Measurements from ENCODE around the gene UBE2U. TPM values are rescaled to one million over a fixed set of nuclear protein-coding genes. Genes with fewer than 3 reads are reported as not detected.
A peak's percentile ranks its signal among the peaks of the same experiment; 100 is the strongest.

The UBE2U gene
- total RNA-seq, 1 experiment from 2014 or later, result not detected

DNA sequence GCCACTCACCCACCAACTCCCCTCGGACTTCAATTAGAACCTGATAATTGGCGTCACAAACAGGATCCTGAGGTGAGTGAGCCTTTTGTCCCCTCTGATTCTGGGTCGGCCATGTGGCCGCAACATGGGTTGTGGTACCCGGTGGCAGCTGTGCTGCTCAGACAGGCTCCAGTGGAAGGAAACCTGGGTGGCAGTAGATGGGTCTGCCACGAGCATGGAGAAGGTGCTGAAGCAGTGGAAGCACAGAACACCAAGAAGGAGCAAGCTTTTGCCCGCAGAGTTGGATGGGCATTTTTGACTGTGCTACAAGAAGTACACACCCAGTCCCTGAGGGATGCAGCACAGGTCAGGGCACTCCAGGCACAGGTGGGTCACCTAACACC lies 16.5 kb upstream of the UBE2U start:
- CTCF ChIA-PET, result no interaction called here
- peaks cover 3% of the 10 kb centered on the region for H3K9me3 Mint-ChIP-seq (ENCODE audit: low read depth, unreplicated experiment)
- H3K27ac Mint-ChIP-seq (ENCODE audit: unreplicated experiment), result no peak overlapping the region
- intact Hi-C loops (cut with micrococcal nuclease; ENCODE audit: unreplicated experiment), result no loop called here
- no TSS peak for BruUV-seq (replicated peaks)
- H3K36me3 Mint-ChIP-seq (ENCODE audit: insufficient read depth, unreplicated experiment), result peaks cover 12% of the 10 kb centered on the region
- no peaks in the 10 kb centered on the region for H3K4me1 Mint-ChIP-seq (ENCODE audit: low read depth, unreplicated experiment)
- no peak for DNase-seq
- TF ChIP-seq, protein P1, sequence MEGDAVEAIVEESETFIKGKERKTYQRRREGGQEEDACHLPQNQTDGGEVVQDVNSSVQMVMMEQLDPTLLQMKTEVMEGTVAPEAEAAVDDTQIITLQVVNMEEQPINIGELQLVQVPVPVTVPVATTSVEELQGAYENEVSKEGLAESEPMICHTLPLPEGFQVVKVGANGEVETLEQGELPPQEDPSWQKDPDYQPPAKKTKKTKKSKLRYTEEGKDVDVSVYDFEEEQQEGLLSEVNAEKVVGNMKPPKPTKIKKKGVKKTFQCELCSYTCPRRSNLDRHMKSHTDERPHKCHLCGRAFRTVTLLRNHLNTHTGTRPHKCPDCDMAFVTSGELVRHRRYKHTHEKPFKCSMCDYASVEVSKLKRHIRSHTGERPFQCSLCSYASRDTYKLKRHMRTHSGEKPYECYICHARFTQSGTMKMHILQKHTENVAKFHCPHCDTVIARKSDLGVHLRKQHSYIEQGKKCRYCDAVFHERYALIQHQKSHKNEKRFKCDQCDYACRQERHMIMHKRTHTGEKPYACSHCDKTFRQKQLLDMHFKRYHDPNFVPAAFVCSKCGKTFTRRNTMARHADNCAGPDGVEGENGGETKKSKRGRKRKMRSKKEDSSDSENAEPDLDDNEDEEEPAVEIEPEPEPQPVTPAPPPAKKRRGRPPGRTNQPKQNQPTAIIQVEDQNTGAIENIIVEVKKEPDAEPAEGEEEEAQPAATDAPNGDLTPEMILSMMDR (IDR thresholded peaks at IDR 0.05; ENCODE audit: unreplicated experiment), result no peak
- no peak overlapping the region for H3K4me3 Mint-ChIP-seq (ENCODE audit: low read depth, unreplicated experiment)
- no peaks in the 10 kb centered on the region for H3K27me3 Mint-ChIP-seq (ENCODE audit: unreplicated experiment)

DNA sequence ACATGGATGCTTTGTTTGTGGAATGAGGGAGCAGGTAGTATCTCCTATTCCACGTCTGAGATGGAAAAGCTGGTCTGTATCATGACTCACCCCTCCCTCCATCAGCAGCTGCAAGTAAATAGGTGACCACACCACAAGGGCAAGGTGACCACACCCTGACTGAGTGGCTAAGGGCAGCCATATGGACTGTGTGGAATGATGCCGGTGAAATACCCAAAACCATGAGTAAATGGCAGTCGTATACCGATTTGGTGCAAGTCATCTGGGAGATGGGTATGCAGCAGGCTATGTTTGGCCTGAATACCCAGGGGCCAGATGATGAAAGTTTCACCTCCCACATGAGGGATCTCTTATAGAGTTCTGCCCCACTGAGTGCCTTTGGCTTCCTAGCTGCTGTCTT lies 15.8 kb upstream of the UBE2U start:
- no TSS peak for BruUV-seq (replicated peaks)
- H3K36me3 Mint-ChIP-seq (ENCODE audit: insufficient read depth, unreplicated experiment), result peaks cover 12% of the 10 kb centered on the region
- intact Hi-C loops (cut with micrococcal nuclease; ENCODE audit: unreplicated experiment), result no loop called here
- no peaks in the 10 kb centered on the region for H3K27me3 Mint-ChIP-seq (ENCODE audit: unreplicated experiment)
- no peaks in the 10 kb centered on the region for H3K4me1 Mint-ChIP-seq (ENCODE audit: low read depth, unreplicated experiment)
- H3K27ac Mint-ChIP-seq (ENCODE audit: unreplicated experiment), result no peak overlapping the region
- TF ChIP-seq, protein P1 (IDR thresholded peaks at IDR 0.05; ENCODE audit: unreplicated experiment), result no peak
- CTCF ChIA-PET, result interaction anchor here (0.5 kb wide), 1 partner anchor 41 kb away, joined by 5 read pairs; no protein-coding TSS in a partner anchor
- H3K9me3 Mint-ChIP-seq (ENCODE audit: low read depth, unreplicated experiment), result peaks cover 3% of the 10 kb centered on the region
- H3K4me3 Mint-ChIP-seq (ENCODE audit: low read depth, unreplicated experiment), result no peak overlapping the region
- DNase-seq, result peak; percentile 9

DNA sequence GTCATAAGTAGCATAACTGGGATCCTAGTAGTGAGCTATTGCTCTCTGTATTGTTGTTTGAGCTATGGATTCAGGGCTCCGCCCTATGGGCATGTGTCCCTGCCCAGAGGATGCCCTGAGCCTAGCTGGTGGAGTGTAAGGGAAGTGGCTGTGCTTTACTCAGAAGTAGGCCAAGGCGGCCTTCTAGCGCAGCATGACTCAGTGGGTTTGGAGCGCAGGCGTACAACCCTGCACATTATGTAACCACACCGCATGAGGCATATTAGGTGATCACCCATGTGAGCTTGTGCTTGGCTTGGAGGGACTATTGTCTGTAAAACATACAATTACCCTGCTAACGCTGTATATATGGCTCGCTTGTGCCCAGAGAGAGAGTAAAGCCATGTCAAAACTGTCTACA lies 11.1 kb upstream of the UBE2U start:
- H3K27me3 Mint-ChIP-seq (ENCODE audit: unreplicated experiment), result no peaks in the 10 kb centered on the region
- H3K36me3 Mint-ChIP-seq (ENCODE audit: insufficient read depth, unreplicated experiment), result no peaks in the 10 kb centered on the region
- H3K4me1 Mint-ChIP-seq (ENCODE audit: low read depth, unreplicated experiment), result no peaks in the 10 kb centered on the region
- H3K9me3 Mint-ChIP-seq (ENCODE audit: low read depth, unreplicated experiment), result peaks cover 3% of the 10 kb centered on the region
- DNase-seq, result no peak
- no peak overlapping the region for H3K27ac Mint-ChIP-seq (ENCODE audit: unreplicated experiment)
- no peak overlapping the region for H3K4me3 Mint-ChIP-seq (ENCODE audit: low read depth, unreplicated experiment)
- intact Hi-C loops (cut with micrococcal nuclease; ENCODE audit: unreplicated experiment), result no loop called here
- CTCF ChIA-PET, result no interaction called here
- TF ChIP-seq, protein P1 (IDR thresholded peaks at IDR 0.05; ENCODE audit: unreplicated experiment), result no peak
- BruUV-seq (replicated peaks), result no TSS peak

DNA sequence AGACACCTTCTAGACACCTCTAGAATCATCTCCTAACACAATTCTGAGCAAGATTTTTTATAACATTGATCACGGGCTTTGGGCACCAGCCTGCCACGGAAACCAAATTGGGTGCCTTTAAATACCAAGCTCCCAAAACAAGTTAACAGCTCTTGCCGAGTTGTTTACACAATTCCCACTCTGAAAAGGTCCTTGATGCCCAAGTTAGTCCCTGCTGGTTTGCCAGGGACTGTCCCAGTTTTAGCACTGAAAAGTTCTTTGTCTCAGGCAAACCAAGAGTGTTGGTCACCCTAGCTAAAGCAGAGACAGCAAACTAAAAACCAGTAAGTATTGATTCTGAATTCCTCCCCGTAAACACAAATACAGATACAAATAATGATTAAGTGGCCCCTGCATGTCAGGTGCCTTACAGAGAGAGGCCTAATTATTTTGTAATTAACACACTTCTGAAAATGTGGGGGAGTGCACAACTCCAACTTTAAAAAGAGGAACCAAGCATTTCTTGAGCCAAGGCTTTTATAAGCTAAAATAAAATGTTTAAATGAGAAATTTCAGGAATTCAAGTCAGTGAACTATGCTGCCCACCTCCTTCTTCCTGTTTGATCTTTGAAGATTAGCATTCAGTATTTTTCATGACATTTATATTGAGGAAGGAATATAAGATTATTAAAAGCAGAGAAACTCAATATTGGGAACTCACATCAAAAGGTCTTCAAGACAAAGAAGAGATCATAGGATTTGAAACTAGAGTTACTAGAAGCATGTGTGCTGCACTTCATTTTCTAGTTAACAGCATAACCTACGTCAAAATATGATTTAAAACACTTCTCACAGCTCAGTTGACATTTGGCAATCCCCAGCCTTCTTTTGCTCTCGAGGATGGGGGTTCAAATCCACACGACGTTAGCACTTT lies 9.0 kb upstream of the UBE2U start:
- Mint-ChIP-seq H3K36me3 (ENCODE audit: insufficient read depth, unreplicated experiment) (no peaks in the 10 kb centered on the region), H3K4me1 (ENCODE audit: low read depth, unreplicated experiment) (no peaks in the 10 kb centered on the region), H3K27ac (ENCODE audit: unreplicated experiment) (no peak overlapping the region), H3K4me3 (ENCODE audit: low read depth, unreplicated experiment) (no peak overlapping the region), H3K27me3 (ENCODE audit: unreplicated experiment) (no peaks in the 10 kb centered on the region), H3K9me3 (ENCODE audit: low read depth, unreplicated experiment) (no peaks in the 10 kb centered on the region)
- no TSS peak for BruUV-seq (replicated peaks)
- TF ChIP-seq, protein P1 (IDR thresholded peaks at IDR 0.05; ENCODE audit: unreplicated experiment), result no peak
- no peak for DNase-seq
- CTCF ChIA-PET, result interaction anchor here (1.2 kb wide), 1 partner anchor 19 kb away, joined by 3 read pairs; no protein-coding TSS in a partner anchor
- intact Hi-C loops (cut with micrococcal nuclease; ENCODE audit: unreplicated experiment), result no loop called here

Measured in Calu3 (cell line).